Mucosa of gallbladder (tissue), 1 donor: Measurements from ENCODE around the gene TMIGD3. TPM values are rescaled to one million over a fixed set of nuclear protein-coding genes. Genes with fewer than 3 reads are reported as not detected.

ENCODE experiments used
- DNase-seq: peaks from one replicate; pipeline ENCODE4 v3.0.0-alpha.2; 2020; ENCODE audit warnings: low spot score
- total RNA-seq: library from RNA; stranded (reverse); gene quantifications from one replicate; pipeline ENCODE4 v1.2.1, GENCODE V29; 2021
- donor health status: DM: no; HTN: no; CAD: no.

TMIGD3 gene
- total RNA-seq, 1 donor from 2014 or later = 8.4 TPM

GRCh38 chr1:111474521-111474920 lies 28.9 kb downstream of the TMIGD3 start:
- DNase-seq = no peak

DNA sequence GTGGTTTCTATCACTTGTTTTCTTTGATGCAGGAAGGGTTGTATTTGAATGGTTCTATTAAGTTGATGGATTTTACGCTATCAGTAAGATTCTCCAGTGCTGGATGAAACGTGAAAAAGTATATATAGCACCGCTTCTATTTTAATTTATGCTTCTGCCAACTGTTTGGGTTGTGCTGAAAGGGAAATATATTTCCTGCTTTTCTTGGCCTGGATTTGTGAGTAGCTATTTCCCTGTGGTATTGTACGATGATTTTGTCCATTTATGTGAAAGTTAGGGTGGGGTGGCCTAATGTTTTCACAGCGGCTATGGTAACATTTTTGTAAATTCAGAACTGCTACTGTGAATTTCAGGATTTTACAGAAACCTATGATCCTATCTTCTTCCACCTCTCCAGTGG lies 29.3 kb downstream of the TMIGD3 start:
- DNase-seq = no peak

DNA sequence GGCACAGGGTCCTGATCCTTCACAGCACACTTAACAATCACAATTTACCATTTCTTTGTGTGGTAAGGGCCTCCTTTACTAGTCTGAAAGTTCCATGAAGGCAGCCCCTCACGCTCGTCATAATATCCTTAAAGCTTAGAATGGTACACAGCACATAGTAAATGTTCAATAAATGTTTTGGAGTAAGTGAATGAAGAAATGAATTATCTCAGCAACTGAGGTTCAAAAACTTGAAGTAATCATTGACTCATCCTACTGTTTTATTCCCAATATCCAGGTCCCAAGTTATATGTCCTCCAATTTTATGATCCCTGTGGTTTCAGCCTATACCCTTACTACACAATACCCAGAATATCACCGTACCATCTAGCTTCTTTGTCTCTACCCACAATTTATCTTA lies 31.9 kb downstream of the TMIGD3 start:
- no peak for DNase-seq

- peak; percentile 66 for DNase-seq
Measured at GRCh38 chr1:111471012-111471411, 32.4 kb downstream of the TMIGD3 start.

DNA sequence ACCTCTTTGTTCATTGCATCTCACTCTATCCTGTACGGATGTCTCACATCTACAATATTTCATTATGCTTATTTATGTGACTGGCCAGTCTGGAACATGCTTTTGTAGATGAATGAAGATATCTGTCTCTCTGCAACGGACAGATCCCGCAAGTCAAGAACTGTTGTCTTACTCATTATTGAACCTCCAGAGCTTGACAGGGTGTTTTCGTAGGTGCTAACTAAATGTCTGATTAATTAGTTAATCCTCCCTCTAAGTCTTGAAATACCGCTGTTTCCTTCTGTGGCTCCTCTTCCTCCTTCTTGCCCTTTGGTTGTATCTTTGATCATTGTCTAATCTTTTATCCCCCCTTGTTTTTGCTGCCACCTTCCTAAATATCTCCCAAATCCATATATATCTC lies 32.8 kb downstream of the TMIGD3 start:
- no peak for DNase-seq

GRCh38 chr1:111469539-111469938 lies 33.9 kb downstream of the TMIGD3 start:
- no peak for DNase-seq

DNA sequence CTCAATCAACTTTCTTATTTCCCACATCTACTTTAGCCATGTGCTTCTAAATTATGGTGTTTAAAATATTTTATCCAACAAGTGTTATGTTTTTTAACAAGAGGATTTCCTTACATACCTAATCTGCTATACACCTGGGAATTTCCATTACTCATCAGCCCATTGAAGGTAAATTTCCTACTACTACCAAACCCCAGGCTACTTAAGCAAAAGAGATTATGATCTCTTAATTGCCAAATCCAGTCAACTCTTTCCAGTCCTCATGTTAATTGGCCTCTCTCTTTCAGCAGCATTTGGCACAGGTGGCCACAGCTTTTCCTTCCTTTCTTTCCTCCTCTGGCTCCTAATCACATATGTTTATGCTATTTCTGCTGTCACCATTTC lies 34.7 kb downstream of the TMIGD3 start:
- DNase-seq = no peak

DNA sequence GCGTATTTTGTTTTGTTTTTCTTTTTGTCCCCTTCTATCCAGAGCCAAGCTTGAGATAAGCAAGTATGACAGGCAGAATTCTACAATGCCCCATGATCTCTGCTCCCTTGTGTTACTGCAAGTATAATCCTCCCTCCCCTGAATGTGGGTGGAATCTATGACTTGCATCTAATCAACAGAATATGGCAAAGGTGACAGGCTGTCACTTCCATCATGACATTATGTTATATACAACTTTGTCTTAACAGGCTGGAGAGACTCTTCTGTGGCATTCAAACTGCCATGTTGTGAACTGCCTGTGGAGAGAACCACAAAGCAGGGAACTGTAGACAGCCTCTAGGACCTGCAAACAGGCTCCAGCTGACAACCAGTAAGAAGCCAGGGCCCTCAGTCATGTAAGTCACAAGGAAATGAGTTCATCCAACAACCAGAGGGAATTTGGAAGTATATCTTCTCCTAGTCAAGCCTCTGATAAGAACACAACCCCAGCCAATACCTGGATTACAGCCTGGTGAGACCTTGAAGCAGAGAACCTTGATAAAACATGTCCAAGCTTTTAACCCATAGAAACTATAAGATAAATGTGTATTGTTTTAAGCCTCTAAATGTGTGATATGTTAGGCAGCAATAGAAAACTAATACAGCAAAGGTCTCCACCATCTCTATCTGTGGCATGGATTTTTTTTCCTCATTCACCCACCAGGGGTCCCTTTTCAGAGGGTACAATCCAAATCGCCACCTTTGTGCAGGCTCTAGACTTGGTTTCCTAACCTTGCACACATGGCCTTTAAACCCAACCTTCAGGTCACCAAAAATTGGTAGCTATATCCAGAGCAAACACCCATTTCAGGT lies 35.3 kb downstream of the TMIGD3 start:
- no peak for DNase-seq

DNA sequence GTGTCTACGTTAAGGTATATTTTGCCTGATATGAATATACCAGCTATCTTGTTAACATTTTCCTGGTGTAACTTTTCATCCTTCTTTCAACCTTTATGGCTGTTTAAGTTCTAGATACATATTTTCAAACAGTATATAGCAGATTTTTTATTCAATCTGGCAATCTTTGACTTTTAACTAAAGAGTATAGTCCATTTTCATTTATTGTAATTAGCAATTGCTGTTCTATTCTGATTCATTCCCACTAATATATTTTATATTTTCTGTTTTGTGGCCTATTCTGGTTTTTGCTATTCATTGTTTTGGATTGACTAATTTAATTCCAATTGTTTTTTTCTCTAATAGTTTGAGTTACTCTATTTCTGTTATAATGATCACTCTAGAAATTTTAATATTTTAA lies 37.0 kb downstream of the TMIGD3 start:
- no peak for DNase-seq

- no peak for DNase-seq
Measured at GRCh38 chr1:111465754-111466153, 37.7 kb downstream of the TMIGD3 start.

- DNase-seq = no peak
Measured at GRCh38 chr1:111463029-111463683, 40.3 kb downstream of the TMIGD3 start.

DNA sequence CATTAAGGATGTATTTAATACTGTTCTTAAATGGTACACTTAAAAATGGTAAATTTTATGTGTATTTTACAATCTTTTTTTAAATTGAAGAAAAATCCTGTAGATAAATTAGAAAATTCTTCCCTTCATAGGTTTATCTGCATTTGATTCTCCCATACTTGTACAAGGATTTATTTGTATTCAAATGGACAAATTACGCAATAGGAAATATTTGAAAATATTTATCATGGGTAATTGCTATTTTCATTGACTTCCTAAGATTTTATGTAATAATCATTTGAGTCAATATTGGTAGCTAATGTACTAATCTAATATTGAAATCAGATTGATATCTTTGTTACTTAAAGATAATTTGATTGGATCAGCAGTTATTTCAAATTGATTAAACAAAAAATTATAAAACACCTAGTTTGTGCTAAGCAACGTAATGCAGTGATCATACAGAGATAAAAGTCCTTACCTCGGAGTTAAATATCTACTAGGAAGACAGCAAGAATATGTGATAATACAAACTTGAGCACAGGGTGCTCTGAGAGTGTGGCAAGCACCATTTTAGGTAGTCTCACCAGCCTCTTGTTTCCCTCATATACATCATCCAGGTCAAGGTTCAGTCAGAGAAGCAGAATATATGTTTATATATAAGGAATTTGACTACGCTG lies 40.9 kb downstream of the TMIGD3 start:
- DNase-seq = no peak

- no peak for DNase-seq
Measured at GRCh38 chr1:111461765-111462164, 41.7 kb downstream of the TMIGD3 start.

DNA sequence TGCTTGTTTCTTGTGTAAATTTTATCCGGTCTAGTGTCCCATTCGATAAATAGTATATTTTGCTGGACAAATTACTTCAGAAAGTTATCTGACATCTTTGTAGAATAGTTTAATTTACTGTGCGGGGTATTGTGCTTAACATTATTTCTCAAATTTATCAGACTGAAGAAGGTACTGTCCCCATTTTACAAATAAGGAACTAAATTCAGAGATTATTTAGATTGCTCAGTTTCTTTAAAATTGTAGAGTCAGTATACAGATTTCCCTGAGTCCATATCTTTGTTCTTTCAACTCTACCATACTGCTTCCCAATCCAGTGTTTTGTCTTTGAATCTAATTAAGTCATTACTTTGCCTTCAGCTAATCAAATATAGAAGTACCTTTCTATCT lies 47.8 kb downstream of the TMIGD3 start:
- DNase-seq = no peak

DNA sequence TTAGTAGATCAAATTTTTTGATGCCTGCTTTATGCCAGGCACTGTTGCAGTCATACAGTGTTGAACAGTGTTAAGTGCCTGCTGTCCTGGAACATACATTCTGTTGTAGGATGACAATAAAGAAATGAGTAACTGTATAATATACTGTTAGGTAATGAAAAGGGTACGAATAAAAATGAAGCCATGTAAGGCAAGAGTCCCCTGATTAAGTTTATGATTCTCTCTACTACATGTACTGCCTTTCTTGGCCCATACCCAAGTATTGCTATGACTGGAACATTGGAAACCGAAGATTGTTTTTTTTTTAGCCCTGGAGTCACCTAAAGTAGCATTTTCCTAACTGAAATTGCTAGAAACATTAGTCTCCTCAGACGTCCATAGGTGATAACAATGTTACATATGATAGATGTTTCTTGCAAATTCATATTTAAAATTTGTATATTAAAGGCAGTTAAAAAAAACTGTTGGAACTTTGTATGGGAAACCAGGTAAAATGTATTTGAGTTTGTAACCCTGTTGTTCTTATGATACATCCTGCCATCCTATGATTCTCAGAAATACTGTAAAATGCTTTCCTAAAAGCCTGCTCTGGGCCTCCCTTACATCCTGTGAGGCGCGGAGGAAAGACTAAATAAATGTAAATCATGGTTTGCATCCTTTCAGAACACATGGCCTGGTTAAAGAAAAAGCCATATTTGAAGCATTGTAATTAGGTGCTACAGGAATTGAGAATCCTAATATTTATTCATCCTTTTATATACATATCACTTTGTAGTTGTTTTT lies 48.4 kb downstream of the TMIGD3 start:
- DNase-seq = no peak

DNA sequence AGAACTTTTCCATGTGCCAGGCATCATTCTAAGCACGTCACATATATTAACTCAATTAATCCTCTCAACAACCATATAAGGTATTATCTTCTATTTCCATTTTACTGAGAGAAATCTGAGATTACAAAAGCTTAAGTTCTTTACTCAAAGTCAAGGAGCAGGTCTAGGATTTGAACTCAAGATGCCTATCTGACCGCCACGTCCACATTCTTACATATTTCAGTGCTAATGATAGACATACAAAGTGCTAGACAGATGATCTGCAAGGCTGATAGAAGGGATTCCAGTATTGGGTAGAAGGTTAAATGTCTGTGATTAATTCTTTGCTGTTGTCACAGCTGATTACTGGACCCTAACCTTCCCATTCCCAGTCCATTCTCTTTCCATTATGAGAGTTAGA lies 49.7 kb downstream of the TMIGD3 start:
- no peak for DNase-seq

DNA sequence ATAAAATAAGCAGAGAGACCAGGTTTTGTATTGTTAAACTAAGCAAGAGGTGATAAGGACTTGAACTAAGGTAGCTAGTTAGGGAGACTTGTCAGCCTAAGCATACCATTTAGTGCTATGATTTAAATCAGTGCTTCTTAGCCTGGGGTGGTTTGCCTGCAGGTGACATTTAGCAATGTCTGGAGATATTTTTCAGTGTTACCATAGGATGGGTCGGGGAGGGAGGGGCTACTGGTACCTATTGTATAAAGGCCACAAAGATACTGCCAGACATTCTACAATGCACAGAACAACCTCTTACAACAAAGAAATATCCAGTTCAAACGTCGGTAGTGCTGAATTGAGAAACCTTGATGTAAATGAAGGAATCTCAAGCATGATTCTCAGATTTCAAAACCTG lies 50.9 kb downstream of the TMIGD3 start:
- no peak for DNase-seq

- no peak for DNase-seq
Measured at GRCh38 chr1:111450185-111450584, 53.2 kb downstream of the TMIGD3 start.

DNA sequence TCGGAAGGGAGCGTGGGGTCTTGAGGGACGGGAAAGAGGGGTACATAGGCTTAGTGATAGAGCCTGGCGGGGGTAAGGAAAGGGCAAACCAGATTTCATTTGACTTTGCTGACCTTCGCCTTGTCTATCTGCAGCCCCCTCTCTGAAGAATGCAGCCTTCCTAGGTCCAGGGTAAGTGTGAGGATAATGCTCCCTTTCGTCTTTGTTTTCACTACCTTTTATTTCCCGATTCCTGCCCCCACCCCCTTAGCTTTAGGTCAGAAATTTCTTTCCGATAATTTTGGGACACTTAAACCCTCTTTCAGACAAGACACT lies 53.8 kb downstream of the TMIGD3 start:
- DNase-seq = no peak

DNA sequence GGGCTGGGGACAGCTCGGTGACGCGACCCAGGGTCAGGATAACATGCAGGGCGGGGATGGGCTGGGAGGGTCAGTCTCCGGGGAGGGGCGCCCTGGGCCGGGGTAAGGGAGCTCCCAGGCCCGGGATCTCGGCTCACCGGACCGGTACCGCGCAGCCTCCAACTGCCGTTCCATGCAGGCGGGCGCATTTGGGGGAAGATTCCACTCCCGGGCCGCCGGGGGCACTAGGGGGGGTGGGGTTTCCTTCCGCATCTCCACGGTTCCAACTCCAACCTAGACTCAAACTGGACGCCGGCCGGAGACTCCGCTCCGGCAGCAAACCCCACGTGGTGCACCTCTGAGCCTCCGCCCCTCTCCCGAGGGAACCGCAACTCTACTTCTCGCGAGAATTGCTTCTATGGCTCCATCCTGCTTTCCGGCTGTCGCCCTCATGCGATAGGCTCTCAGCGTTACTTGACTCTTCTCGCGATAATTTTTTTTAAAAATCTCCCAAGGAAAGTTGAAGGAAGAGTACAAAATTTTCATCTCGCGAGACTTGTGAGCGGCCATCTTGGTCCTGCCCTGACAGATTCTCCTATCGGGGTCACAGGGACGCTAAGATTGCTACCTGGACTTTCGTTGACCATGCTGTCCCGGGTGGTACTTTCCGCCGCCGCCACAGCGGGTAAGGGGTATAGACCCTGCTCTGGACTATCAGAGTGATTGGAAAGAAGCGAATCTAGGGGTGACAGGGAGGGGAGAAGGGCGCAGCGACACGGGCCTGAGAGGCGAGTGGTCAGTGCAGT lies 54.3 kb downstream of the TMIGD3 start, which contains the start of the genes ATP5PB and WDR77:
ATP5PB (plus strand) TSS at position 547 of the 785 bp plus-strand sequence; CDS start at position 625, 78 bp downstream.
WDR77 (minus strand) TSS at position 339 of the 785 bp plus-strand sequence; CDS start at position 252, 87 bp downstream.
- peak; percentile 97 for DNase-seq

GRCh38 chr1:111448482-111448917 lies 54.9 kb downstream of the TMIGD3 start:
- no peak for DNase-seq
